Bronchial epithelial cell (primary cell): Measurements from ENCODE around the gene ADRB2. TPM values are rescaled to one million over a fixed set of nuclear protein-coding genes. Genes with fewer than 3 reads are reported as not detected.

Experiments used
- DNase-seq: peaks from one replicate; pipeline ENCODE4 v3.0.0-alpha.2; 2010; ENCODE audit warnings: low read depth
- FAIRE-seq: peaks from 2 replicates; lab custom pipeline; 2011; peaks lifted over from hg19 to GRCh38; lab: Jason Lieb, UNC
- H3K27me3 ChIP-seq: 2 replicates; pipeline ENCODE4 v1.5.1; 2011; ENCODE audit warnings: low read length; ENCODE audit not compliant: control insufficient read depth, insufficient read depth
- H3K36me3 ChIP-seq: 2 replicates; pipeline ENCODE4 v1.5.1; 2011; ENCODE audit warnings: low read length; ENCODE audit not compliant: control insufficient read depth, insufficient read depth
- H3K4me3 ChIP-seq: 2 replicates; pipeline ENCODE4 v1.5.1; 2011; ENCODE audit warnings: mild to moderate bottlenecking, low read depth, low read length, control low read depth
- CTCF ChIP-seq: IDR thresholded peaks from 2 replicates; pipeline ENCODE4 v1.5.1; 2011; ENCODE audit warnings: mild to moderate bottlenecking, moderate library complexity, low read length, control low read depth, inconsistent platforms; ENCODE audit not compliant: insufficient read depth, severe bottlenecking
- total RNA-seq: library from RNA; depleted of rRNA; stranded (reverse); fragments of >200 nt; gene quantifications from 2 replicates; pipeline ENCODE4 v1.2.1, GENCODE V29; 2014

The ADRB2 gene
- total RNA-seq, 1 donor from 2014 or later = 18.7 TPM

GRCh38 chr5:148843510-148844318 lies 17.3 kb downstream of the ADRB2 start:
- peaks cover 6% of the 10 kb centered on the region for H3K36me3 ChIP-seq
- FAIRE-seq = peak; percentile 62
- no peak for TF ChIP-seq CTCF
- peak; percentile 24 for DNase-seq
- no peaks in the 10 kb centered on the region for H3K27me3 ChIP-seq
- no peak overlapping the region for H3K4me3 ChIP-seq

- DNase-seq (no peak), FAIRE-seq (peak; percentile 88)
- Histone ChIP-seq H3K36me3 (peaks cover 6% of the 10 kb centered on the region), H3K27me3 (no peaks in the 10 kb centered on the region), H3K4me3 (no peak overlapping the region)
- TF ChIP-seq CTCF = no peak
Observed at GRCh38 chr5:148844433-148845280, 18.2 kb downstream of the ADRB2 start.

- FAIRE-seq = no peak
- no peaks in the 10 kb centered on the region for H3K27me3 ChIP-seq
- peak; percentile 64 for DNase-seq
Observed at GRCh38 chr5:148846930-148847329, 20.5 kb downstream of the ADRB2 start.

GRCh38 chr5:148847456-148847855 lies 21.0 kb downstream of the ADRB2 start:
- H3K27me3 ChIP-seq = no peaks in the 10 kb centered on the region
- TF ChIP-seq CTCF = no peak
- peaks cover 7% of the 10 kb centered on the region for H3K36me3 ChIP-seq
- no peak for FAIRE-seq
- DNase-seq = no peak
- H3K4me3 ChIP-seq = no peak overlapping the region

More at GRCh38 chr5:148846930-148847329, 20.5 kb downstream of the ADRB2 start:
- Histone ChIP-seq H3K36me3 (peaks cover 7% of the 10 kb centered on the region), H3K4me3 (no peak overlapping the region)
- no peak for TF ChIP-seq CTCF

GRCh38 chr5:148848393-148849031 lies 22.1 kb downstream of the ADRB2 start:
- Histone ChIP-seq H3K27me3 (no peaks in the 10 kb centered on the region), H3K36me3 (peaks cover 7% of the 10 kb centered on the region), H3K4me3 (no peak overlapping the region)
- FAIRE-seq (no peak), DNase-seq (no peak)
- no peak for TF ChIP-seq CTCF
